IPS-18c (cell line): ENCODE data around the gene SLC43A2.

Experiments
- H3K4me3 ChIP-seq: 2 replicates; pipeline ENCODE4 v1.7.0; 2013; ENCODE audit warnings: low read depth, mild to moderate bottlenecking, low read length, moderate library complexity; ENCODE audit not compliant: insufficient read depth
- H3K9me3 ChIP-seq: one replicate; pipeline ENCODE4 v1.6.1; 2013; ENCODE audit warnings: mild to moderate bottlenecking, low read length, moderate library complexity; ENCODE audit not compliant: control insufficient read depth, insufficient read depth

Gene SLC43A2

DNA sequence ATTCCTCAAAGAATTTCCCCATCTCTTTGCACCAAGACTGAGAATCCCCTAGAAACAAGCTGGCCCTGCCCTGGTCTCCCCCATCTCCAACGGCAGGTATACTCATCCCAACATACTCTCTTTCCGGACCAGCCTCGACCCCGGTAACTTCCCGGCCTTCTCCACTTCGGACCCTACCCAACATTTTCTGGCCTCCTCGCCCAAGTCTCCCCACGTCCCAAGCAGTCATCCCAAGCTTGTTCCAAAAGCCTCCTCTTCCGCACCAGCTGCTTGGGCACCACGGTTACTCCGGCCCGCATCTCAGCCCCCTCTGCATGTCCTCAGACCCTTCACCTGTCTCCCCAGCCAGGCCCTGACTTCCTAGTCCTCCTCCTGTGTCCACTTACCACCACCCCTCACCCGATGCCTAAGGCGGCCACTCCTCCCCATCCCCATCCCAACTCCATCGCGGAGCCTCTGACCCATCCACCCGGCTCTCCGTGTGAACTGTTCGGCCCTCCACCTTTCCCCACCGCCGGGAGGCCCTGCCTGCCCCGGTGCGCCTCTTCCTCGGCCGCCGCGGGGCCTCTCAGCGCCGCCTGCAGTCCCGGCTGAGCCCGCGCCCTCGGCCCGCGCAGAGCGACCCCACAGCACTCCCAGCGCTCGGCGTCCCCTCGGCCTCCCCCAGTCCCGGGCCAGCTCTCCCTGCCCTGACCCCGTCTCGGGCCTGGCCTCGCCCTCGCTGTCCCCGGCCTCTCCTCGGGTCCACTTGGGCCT lies 67.0 kb downstream of the SLC43A2 start:
- H3K4me3 ChIP-seq = peak overlapping the region; percentile 69
- H3K9me3 ChIP-seq = peaks cover 5% of the 10 kb centered on the region

DNA sequence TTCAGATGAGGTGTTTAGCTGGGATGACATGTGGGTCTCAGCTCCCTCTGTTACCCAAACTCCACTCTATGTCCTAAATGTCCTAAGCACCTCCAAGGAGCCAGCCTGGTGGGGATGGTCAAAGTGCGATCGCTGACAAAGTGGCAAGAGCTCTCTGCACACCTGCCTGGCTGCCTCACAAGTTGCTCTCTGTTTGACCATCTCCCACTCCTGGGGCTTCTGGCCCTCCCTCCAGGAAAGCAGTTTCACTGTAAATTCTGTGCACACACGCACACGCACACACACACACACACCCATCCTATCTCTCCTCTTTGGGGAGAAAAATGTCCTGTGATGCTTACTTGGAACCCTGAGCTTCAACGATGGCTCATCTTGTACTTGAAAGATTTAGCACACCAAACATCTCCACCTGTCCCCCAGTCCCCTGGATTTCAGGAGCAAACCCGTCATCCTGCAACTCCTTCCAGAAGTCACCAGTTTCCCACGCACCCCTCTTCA lies 67.7 kb downstream of the SLC43A2 start:
- peaks cover 5% of the 10 kb centered on the region for H3K9me3 ChIP-seq
- peak overlapping the region; percentile 69; the same call in 1 of the 2 replicates for H3K4me3 ChIP-seq

DNA sequence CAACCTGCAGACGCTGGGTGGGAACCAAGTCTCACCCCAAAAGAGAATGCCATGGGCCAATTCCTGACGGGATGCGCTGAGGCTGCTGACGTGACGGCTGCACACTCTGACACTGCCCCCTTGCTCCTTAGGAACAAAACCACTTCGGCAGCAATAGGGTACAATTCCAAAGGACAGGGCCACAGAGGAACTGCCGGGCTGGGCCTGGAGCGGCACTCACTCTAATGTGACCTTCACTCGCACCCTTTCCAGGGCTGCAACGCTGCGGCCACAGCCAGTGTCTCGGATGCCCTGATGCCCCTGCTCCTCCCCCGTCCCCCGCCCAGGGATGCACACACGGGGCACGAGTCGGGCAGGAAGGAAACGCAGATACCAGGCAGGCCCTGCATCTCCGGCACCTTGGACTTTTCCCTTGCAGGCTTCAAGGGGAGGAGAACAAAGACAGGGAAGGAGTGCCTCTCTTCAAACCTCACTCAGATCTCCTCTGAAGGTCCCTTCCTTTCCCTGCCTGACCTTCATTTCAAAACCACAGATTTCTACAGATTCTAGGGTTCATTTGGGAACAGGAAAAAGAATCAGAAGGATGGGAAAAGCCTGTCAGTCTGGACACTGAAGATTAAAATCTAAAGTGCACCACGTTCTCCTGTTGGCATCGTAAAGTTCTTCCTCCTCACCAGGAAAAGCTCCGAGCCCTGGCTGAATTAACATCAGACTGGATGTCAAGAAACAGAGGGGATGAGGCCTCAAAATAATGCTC lies 68.4 kb downstream of the SLC43A2 start:
- Histone ChIP-seq H3K4me3 (no peak overlapping the region), H3K9me3 (peaks cover 5% of the 10 kb centered on the region)

DNA sequence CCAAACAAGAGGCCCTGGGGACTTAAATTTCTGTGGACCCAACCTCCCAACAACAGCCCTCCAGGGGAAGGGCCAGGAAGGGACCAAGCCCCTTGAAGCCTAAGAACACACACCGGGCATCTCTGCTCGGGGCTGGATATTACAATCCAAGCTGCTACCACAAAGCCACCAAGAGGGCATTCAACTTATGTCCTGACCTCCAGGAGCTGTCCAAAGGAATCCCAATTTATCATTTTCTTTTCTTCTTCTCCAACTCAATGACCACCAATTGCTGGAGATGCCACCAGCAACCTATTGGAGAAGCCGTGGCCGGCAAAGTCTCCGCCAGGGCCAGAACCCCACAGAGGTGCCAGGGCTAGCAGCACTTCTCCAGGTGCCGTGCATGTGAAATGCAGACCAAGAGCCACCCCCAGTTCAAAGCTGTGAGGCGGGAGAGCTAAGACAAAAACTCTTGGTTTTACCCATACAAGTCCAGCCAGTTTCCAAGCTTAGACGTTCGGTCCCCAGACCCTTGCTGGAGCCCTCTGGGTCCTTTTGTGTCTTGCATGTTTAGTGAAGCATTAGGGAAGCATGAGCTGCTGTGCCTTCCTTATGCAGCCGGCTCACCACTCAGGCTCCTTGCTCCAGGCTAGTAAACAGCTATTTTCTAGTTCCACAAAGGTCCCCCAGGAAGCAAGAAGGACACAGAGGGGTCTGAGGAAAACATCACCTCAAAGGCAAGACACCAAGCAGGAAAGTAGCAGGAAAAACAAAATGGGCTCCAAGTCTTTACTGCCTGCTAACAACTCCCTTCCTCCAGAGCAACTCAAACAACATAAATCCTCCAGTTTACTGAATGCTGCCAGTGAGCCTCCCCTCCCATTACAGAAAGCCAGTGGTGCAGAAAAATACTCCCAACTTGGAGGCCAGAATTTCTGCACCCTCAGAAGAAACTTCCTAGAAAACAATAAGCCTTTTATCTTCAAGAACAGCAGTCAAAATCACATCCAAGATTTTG lies 69.3 kb downstream of the SLC43A2 start:
- H3K9me3 ChIP-seq = peaks cover 5% of the 10 kb centered on the region
- 0 out of 2 replicates have a peak overlapping the region, but pooled peaks have one; percentile 9 for H3K4me3 ChIP-seq

DNA sequence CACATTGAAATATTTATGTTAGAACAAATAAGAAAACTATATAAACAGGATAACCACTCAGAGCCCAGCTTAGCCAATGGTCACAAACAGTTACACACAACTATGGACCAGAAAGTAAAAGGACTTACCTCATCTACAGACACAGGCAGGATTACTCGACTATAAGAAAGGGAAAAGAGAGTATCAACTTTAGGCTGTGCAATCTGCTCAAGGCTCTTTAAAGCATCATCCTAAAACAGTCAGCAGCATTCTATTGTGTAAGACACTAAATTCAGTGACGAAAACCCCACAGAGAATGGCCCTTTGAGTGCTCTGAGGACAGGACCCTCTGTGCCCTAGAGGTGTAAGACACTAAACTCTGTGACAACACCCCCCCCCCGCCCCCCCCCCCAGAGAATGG lies 70.2 kb downstream of the SLC43A2 start:
- Histone ChIP-seq H3K9me3 (peaks cover 5% of the 10 kb centered on the region), H3K4me3 (no peak overlapping the region)

DNA sequence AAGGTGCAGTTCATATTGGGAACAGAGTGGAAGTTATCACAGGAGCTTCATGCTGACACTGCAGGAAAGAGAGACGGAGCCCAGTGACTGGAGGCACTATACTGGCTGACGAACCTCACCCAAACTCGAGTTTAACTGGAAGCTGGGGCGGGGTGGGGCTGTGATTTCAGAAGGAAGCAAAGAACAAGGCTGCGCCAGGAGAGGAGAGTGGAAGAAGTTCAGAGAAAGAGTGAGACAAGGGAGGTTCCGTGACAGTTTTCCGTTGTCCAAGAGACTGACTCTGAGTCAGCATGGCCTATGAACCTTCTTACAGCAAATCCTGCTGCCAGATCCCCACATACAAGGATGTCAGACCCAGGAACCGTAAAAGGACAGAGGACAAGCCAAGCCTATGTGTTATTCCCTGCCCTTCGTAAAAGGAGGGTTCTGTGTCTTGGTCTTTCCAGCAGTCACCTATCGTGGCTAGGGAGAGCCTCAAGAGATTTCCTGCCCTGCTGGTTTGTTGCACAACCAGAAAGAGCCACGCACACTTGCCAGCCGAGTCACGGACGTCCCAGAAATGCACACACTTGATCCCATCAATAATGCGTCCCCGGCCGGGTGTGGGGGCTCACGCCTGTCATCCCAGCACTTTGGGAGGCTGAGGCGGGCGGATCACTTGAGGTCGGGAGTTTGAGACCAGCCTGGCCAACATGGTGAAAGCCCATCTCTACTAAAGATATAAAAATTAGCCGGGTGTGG lies 71.1 kb downstream of the SLC43A2 start:
- Histone ChIP-seq H3K9me3 (peaks cover 5% of the 10 kb centered on the region), H3K4me3 (no peak overlapping the region)

DNA sequence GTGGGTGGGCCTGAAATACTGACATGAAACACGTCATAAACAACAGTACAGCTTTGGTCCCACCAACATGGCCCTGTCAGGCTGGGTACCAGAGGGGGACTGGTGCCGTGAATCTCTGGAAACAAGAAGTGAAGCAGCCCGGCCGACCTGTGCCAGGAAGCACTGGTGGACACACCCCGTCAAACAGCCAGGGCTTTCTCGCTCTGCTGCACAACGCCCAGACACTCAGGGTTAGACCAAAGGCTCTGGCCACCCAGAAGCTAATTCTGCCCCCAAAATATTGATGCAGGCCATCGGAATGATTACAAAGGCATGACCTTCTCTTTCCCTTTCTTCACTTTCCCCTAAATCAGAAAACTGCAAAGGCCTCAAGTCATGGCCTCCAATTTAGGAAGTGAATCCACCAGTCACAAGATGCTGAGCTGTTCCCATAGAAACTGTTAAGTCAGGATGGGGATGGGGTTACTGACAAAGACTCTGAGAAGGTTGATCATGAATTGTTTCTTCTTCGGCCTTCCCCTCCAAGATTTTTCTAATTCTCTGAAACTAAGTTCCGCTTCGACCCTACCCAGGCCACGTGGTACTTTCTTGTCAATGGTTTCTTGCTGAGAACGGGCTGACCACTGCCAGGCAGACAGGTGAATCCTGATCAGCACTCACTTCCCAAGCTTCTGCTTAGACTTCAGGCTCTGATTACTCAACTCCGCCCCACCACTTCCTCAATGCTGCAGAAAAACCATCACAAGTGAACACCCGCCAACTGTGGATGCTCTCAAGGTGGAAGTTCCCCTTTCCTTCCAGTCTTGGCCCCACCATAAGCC lies 72.8 kb downstream of the SLC43A2 start:
- Histone ChIP-seq H3K4me3 (no peak overlapping the region), H3K9me3 (peaks cover 2% of the 10 kb centered on the region)

DNA sequence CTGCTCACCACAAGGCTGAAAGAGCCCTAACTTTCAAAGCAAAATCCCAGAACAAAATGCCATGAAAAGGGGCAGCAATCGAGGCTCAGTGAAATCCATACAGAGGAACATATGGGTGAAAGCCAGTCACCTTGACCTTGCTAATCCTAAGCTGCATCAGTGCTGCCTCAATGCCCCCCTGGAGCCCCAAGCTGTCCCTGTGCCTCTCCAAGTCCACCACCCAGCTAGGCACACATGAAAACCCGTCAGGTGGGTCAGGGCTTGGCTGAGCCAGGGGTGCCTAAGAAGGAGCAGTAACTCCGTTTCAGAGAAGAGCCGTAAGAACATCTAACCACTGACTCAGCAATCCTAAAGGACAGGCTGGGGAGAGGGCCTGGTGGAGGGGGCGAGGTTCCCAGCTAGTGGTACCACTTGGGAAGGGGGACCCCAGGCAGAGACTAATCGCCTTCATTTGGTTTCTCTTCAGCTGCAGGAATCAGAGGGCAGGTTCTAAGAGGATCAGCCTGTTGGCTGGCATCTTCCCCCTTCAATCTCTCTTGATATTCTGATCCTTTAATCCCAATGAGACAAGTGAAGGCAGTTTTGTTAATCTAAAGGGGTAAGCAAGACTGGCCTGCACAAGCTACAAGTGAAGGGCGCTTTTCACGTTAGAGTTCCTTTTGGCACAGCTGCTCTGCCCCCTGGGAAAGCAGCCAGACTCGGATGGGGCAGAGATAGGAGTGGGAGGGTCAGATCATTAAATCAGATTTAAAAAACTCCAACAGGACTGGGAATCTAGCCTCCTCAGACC lies 73.7 kb downstream of the SLC43A2 start:
- no peak overlapping the region for H3K4me3 ChIP-seq
- no peaks in the 10 kb centered on the region for H3K9me3 ChIP-seq

DNA sequence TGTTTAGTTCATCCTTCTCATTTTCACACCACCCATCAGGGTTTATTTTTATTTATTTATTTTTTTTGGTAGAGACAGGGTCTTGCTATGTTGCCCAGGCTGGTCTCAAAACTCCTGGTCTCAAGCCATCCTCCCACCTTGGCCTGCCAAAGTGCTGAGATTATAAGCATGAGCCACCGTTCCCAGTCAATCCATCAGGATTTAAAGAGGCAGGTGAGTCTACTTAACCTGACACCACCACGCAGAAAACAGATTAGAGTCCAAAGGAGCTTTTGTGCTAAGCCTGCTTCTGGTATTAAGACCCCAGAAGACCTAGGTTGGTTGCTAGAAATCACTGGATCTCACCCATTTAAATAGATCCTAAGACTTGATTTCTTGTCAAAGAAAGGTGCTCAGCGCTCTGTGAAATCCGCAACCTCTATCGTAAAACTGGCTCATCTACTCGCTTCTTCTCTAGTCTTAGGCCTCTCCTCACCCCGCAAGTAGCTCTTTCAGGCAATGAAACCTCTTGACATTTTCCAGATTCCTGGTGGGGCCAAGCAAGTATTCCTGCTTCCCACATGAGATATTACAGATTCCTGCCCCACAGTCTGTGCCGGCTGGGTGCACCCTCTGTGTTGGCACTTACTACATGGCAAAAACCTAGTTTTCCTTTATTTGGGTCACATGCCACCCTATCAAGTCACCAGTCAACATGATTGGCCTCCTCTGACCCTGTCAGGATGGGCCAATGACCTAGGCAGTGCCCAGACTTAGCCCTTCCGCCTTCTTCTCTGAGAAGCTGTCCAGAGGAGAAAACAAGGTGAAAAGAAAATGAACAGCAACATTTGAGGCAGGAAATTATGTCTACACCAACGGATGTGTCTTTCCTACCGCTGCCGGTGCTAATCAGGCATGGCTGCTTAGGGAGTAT lies 75.0 kb downstream of the SLC43A2 start:
- Histone ChIP-seq H3K9me3 (no peaks in the 10 kb centered on the region), H3K4me3 (no peak overlapping the region)

DNA sequence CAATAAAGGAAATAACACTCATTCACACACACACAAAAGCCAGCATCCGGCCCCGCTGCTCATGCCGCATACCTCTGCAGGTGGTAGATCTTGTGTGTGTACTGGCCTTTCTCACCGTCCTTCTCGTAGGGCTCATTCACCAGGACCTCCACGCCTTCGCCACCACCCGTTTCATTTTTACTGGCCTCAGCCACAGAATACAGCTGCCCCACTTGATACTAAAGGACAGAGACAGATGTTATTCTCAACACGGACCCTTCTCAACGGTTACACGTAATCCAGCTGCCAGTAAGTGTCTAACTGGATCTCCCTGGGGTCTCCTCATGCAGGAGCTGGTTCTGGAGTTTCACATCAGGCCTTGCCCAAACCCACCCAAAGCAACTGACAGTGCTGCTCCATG lies 75.7 kb downstream of the SLC43A2 start:
- Histone ChIP-seq H3K4me3 (no peak overlapping the region), H3K9me3 (no peaks in the 10 kb centered on the region)

DNA sequence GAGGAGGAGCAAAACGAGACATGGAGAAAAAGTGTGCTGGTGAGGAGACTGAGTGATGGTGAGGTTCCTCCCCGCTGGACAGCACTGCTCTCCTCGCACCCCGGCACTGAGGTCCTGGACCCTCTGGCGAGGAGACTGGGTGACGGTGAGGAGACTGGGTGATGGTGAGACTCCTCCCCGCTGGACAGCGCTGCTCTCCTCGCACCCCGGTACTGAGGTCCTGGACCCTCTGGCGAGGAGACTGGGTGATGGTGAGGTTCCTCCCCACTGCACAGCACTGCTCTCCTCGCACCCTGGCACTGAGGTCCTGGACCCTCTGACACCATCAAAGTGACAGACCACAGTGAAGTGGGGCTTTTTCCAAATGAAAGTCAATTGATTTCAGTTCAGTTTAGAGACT lies 76.9 kb downstream of the SLC43A2 start:
- Histone ChIP-seq H3K4me3 (no peak overlapping the region), H3K9me3 (no peaks in the 10 kb centered on the region)

DNA sequence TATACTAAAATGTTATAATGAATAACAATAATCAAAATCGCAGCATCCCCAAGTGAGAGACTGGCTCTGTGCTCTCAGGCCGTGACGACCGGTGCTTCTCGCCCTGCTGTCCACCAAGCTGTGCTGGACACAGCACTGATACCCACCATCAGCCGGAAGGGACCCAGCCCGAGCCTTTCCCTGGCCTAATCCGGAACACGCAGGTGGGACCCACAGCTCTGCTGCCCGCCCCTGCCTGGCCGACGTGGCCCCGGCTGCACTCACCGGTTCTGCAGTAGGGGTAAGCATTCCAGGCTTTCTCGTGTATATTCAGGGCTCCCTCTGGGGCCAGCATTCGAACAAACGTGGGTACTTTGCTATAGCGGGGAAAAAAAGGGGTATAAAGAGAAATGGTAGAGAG lies 80.6 kb downstream of the SLC43A2 start:
- Histone ChIP-seq H3K9me3 (no peaks in the 10 kb centered on the region), H3K4me3 (no peak overlapping the region)

DNA sequence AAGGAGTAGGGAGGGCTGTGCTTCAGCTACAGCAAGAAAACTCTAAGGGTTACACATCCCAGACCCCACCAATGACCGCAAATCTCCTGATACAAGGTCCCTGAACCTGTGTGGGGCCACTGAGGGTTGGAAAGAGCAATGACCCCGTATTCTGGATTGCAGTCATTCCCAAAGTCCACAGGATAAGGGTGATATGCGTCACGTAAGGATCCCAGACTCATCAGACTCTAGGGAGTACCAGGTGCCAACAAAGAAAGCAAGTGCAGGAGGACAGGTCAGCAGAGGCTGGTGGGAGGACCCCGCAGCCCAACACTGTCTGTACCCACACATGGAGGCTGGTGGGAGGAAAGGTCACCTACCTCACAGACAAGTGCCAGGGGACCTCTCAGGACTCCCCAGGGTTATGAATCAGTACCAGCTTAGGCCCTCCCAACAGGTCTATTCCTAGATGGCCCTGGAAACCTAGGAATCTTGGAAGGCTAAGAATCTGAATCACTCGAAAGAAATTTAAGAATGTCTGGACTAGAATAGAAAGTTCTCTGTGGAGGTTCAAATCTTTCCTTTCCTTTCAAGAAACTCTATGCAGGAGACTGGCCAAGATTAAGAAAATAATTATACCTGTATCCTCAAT lies 82.2 kb downstream of the SLC43A2 start:
- no peaks in the 10 kb centered on the region for H3K9me3 ChIP-seq
- H3K4me3 ChIP-seq = no peak overlapping the region

DNA sequence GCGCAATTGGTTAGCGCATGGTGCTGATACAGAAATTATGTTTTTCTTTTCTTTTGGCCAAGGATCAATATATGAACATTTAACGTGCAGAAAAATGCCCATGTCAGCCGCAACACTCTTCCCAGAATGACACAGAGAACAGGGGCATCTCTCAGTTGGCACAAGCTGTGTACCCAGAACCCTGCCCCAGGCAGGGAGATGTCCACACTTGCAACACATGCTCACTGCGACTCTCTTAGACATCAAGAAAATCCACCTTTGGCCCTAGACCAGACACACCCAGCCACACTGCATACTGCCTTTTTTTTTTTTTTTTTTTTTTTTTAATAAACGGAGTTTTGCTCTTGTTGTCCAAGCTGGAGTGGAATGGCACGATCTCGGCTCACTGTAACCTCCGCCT lies 83.0 kb downstream of the SLC43A2 start:
- H3K4me3 ChIP-seq = no peak overlapping the region
- no peaks in the 10 kb centered on the region for H3K9me3 ChIP-seq
